Inflammatory macrophage treated with lipopolysaccharide for 1 hour (primary cell): Measurements from ENCODE around the gene NCK2.

ENCODE experiments used
- DNase-seq, 2 donors: peaks; one replicate each; pipeline ENCODE4 v3.0.0-alpha.2; 2020 to 2022

NCK2 gene

GRCh38 chr2:105794926-105795574 lies 50.3 kb downstream of the NCK2 start:
- DNase-seq: no peak

GRCh38 chr2:105795575-105795934 lies 50.8 kb downstream of the NCK2 start:
- DNase-seq: no peak

GRCh38 chr2:105796131-105796638 lies 51.5 kb downstream of the NCK2 start:
- DNase-seq: no peak

GRCh38 chr2:105796791-105797190 lies 52.1 kb downstream of the NCK2 start:
- DNase-seq: no peak

GRCh38 chr2:105797298-105797819 lies 52.6 kb downstream of the NCK2 start:
- DNase-seq: peak in 1 of 2 donors; percentile 19

- no peak for DNase-seq
These were observed 53.9 kb downstream of the NCK2 start for GRCh38 chr2:105798595-105798994.

- DNase-seq: peak; percentile 65 to 70
These were observed 55.5 kb downstream of the NCK2 start for GRCh38 chr2:105800036-105800713.

GRCh38 chr2:105800953-105801635 lies 56.4 kb downstream of the NCK2 start:
- no peak for DNase-seq

GRCh38 chr2:105801961-105802360 lies 57.2 kb downstream of the NCK2 start:
- no peak for DNase-seq

- DNase-seq: peak; percentile 65 to 73
These were observed 57.9 kb downstream of the NCK2 start for GRCh38 chr2:105802587-105802986.

GRCh38 chr2:105803337-105803736 lies 58.6 kb downstream of the NCK2 start:
- no peak for DNase-seq

GRCh38 chr2:105803773-105804172 lies 59.1 kb downstream of the NCK2 start:
- DNase-seq: no peak

- DNase-seq: no peak
These were observed 59.6 kb downstream of the NCK2 start for GRCh38 chr2:105804266-105804665.

- no peak for DNase-seq
These were observed 62.3 kb downstream of the NCK2 start for GRCh38 chr2:105806996-105807395.

GRCh38 chr2:105808423-105809096 lies 63.8 kb downstream of the NCK2 start:
- DNase-seq: no peak

- DNase-seq: peak in 1 of 2 donors; percentile 54
These were observed 64.4 kb downstream of the NCK2 start for GRCh38 chr2:105809097-105809473.

GRCh38 chr2:105809723-105810122 lies 65.0 kb downstream of the NCK2 start:
- no peak for DNase-seq

GRCh38 chr2:105812180-105813044 lies 67.7 kb downstream of the NCK2 start:
- DNase-seq: no peak

GRCh38 chr2:105813045-105813315 lies 68.3 kb downstream of the NCK2 start:
- DNase-seq: no peak

GRCh38 chr2:105813405-105813804 lies 68.7 kb downstream of the NCK2 start:
- no peak for DNase-seq

GRCh38 chr2:105814291-105814940 lies 69.7 kb downstream of the NCK2 start:
- no peak for DNase-seq

- no peak for DNase-seq
These were observed 70.7 kb downstream of the NCK2 start for GRCh38 chr2:105815401-105815800.
